ENCODE measurements around the gene SAC3D1. TPM values are rescaled to one million over a fixed set of nuclear protein-coding genes. Genes with fewer than 3 reads are reported as not detected.

Gene SAC3D1
- total and polyA plus RNA-seq, 9 of the 15 experiments (the other 6 are each of a cell fraction or from before 2014, with no cell fraction given), result 0.20 to 35.2 (median 5.8) TPM

- TF ChIP-seq ZNF609 (CRISPR knock-in tag; IDR thresholded peaks at IDR 0.05; ENCODE audit: borderline replicate concordance), result peak; percentile 79; the same call in 1 of the 2 replicates
- TF ChIP-seq ATF1 (CRISPR knock-in tag; IDR thresholded peaks at IDR 0.05), result peak; percentile 95
- TF ChIP-seq ATF1 (tag; IDR thresholded peaks at IDR 0.05), result peak; percentile 99
- TF ChIP-seq KAT2B (IDR thresholded peaks at IDR 0.05; ENCODE audit: low read depth, low read length), result no peak
- no peak for TF ChIP-seq CAMTA2 (CRISPR knock-in tag; conservative IDR thresholded peaks at IDR 0.05)
- TF ChIP-seq CEBPB (tag; IDR thresholded peaks at IDR 0.05), result no peak
- peak; percentile 74 to 96 (median 87); a peak in 5 of 6 replicates for TF ChIP-seq ZBTB11 (CRISPR knock-in tag; IDR thresholded peaks at IDR 0.05)
- peak; percentile 89 for TF ChIP-seq HMGN3 (IDR thresholded peaks at IDR 0.05; ENCODE audit: borderline replicate concordance, extremely low read depth, insufficient read length, low read depth, low read length)
- peak; percentile 66; the same call in 1 of the 2 replicates for TF ChIP-seq SREBF2 (CRISPR knock-in tag; IDR thresholded peaks at IDR 0.05)
- TF ChIP-seq HCFC1 (IDR thresholded peaks at IDR 0.05; ENCODE audit: low read depth, low read length), result peak; percentile 87
- no peak for TF ChIP-seq OTX1 (CRISPR knock-in tag; IDR thresholded peaks at IDR 0.05)
- peak; percentile 92 for TF ChIP-seq NR2C2 (CRISPR knock-in tag; IDR thresholded peaks at IDR 0.05)
- TF ChIP-seq NR2C2 (tag; IDR thresholded peaks at IDR 0.05), result peak; percentile 95
- TF ChIP-seq, protein P1, sequence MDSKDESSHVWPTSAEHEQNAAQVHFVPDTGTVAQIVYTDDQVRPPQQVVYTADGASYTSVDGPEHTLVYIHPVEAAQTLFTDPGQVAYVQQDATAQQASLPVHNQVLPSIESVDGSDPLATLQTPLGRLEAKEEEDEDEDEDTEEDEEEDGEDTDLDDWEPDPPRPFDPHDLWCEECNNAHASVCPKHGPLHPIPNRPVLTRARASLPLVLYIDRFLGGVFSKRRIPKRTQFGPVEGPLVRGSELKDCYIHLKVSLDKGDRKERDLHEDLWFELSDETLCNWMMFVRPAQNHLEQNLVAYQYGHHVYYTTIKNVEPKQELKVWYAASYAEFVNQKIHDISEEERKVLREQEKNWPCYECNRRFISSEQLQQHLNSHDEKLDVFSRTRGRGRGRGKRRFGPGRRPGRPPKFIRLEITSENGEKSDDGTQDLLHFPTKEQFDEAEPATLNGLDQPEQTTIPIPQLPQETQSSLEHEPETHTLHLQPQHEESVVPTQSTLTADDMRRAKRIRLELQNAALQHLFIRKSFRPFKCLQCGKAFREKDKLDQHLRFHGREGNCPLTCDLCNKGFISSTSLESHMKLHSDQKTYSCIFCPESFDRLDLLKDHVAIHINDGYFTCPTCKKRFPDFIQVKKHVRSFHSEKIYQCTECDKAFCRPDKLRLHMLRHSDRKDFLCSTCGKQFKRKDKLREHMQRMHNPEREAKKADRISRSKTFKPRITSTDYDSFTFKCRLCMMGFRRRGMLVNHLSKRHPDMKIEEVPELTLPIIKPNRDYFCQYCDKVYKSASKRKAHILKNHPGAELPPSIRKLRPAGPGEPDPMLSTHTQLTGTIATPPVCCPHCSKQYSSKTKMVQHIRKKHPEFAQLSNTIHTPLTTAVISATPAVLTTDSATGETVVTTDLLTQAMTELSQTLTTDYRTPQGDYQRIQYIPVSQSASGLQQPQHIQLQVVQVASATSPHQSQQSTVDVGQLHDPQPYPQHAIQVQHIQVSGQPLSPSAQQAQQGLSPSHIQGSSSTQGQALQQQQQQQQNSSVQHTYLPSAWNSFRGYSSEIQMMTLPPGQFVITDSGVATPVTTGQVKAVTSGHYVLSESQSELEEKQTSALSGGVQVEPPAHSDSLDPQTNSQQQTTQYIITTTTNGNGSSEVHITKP (IDR thresholded peaks at IDR 0.05; ENCODE audit: partially characterized antibody), result peak; percentile 30
- peak; percentile 13; the same call in 1 of the 2 replicates for TF ChIP-seq TARDBP (IDR thresholded peaks at IDR 0.05)
- TF ChIP-seq TFAM (CRISPR knock-in tag; conservative IDR thresholded peaks at IDR 0.05), result no peak
Observed at GRCh38 chr11:65083834-65084597, 43.0 kb downstream of the SAC3D1 start, which contains the start of the genes CDCA5 and ZFPL1 (continued).
